Eye (tissue), 1 donor: ENCODE data around the gene FRRS1.
"Not testable (repeated sequence)": the region's sequence is repeated elsewhere in the genome, so short reads cannot be mapped to it uniquely, and the experiment has no call there.

Source experiments
- DNase-seq: peaks from one replicate; pipeline ENCODE4 v3.0.0-alpha.2; 2015

FRRS1 gene

DNA sequence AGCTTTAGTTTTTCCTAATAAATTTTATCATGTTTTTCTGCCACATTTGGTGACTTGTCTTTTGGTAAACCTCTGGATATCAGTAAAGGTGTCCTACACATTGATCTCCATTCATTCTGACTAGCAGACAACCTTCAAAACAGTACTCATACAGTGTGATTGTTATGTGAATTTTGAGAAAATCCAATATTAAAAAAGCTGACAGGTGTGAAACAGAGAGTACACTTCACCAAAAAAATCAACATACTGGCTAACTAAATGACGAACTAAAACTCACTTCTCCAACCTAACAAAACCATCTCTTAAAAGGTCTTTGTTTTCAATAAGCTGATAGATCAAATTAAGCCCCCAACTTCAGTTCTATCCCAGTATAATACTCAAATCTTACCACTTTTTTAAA is 1.5 kb downstream of the FRRS1 start:
- DNase-seq: no peak

DNA sequence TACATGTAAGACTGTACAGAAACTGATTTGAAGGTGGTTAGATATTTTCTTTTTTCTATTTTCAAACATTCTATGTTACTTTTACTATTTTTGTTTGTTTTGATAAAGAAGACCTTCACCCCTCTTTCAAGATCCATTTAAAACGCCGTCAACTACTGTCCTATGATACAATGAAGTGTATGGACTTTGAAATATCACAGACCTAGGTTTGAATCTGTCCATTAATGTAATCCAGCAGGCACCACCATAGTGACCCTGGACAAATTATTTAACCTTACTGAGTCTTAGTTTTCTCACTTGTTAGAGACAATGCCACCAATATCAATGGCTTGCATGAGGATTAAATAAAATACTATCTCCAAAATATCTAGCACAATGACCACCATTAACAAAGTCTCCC is 2.0 kb downstream of the FRRS1 start:
- DNase-seq: no peak

DNA sequence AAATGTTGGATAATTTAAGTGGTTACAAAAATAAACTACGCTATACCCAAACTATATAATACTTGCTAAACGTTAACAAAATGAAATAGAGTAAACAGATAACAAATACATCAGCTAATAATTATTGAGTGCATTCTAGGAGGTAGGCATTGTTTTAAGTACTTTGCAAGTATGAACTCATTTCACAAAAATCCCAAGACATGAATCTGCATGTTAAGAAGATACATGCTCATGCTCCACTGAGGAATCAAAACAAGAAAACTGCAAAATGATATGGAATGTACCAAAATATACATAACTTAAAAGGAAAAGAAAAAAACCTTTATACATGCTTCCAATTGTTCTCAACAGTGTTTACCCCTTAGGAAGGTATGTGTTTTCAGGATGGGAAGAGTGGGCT is 2.5 kb downstream of the FRRS1 start:
- DNase-seq: no peak

DNA sequence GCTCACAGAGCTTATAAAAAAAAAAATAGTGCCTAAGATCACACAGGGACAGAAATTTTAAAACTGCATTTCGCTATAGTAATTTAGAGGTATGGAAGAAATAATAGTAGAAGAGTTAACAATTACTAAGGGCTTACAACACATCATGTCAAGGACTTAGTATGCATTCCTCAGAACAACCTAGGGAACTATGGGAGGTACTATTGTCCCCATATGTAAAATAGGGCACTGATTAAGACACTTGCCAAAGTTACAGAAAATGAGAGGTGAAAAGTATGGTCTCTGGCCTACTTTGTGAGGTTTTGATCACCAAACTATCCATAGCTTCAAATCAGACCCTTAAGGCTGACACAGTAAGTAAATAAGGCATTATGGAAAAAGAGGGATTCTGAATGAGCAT is 4.7 kb downstream of the FRRS1 start:
- DNase-seq: no peak

DNA sequence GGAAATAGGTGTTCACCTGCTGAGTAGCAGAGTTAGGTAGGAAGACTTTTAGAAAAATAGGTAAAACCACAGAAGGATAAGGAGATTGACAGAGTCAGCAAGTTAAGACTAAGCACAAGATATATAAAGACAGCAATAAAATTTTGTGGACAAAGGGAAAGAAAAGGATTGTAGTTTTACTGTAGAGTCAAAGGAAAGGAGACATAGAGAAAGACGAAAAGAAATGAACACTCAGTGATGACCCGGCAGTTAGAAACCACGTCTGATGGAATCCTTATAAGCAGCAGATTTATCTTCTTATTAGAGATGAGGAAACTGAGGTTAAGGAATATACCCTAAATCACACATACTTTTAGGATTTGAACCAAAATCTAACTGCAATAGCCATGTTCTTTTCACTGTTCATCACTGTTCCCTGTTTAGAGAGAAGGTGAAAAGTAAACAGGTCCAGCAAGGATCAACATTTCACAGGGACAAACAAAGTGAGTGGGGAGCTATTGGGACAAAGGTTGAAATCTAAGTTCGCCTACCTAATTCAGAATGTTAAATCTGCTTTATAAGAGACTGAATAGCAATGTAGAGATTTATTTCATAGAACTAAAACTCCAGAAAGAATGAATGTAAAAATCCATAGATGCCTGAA is 6.8 kb downstream of the FRRS1 start:
- no peak for DNase-seq

DNA sequence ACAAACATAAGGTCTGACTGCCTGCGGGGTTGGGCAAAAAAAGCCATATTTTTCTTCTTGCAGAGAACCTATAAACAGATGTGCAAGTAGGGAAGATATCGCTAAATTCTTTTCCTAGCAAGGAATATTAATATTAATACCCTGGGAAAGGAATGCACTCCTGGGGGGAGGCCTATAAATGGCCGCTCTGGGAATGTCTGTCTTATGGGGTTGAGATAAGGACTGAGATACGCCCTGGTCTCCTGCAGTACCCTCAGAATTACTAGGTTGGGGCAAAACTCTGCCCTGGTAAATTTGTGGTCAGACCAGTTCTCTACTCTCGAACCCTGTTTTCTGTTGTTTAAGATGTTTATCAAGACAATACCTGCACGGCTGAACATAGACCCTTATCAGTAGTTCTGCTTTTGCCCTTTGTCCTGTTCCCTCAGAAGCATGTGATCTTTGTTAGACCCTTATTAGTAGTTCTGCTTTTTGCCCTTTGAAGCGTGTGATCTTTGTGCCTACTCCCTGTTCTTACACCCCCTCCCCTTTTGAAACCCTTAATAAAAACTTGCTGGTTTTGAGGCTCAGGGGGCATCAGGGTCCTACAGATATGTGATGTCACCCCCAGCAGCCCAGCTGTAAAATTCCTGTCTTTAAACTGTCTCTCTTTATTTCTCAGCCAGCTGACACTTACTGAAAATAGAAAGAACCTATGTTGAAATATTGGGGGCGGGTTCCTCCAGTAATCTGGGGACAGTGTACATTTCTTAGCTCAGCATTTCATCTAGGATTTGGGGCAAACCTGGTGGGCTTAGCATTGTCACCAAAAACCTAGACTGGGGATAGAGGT is 7.5 kb downstream of the FRRS1 start:
- not testable (repeated sequence) for DNase-seq

DNA sequence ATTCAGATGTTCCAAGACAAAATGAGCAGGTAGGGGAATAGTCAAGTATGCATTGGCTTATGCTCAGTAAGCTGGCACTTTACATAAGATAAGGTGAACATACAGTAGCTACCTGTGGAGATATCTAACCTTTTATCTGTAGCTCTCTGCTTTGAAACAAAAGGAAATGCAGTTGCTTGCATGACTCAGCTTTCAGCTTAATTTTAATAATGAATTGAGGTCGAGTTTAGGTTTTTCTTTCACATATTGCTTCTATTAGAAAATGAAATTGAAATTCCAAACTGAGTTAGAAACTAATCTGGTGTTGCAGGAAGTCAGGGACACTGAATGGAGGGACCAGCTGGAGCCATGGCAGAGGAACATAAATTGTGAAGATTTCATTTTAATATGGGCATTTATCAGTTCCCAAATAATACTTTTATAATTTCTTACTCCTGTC is 8.3 kb downstream of the FRRS1 start:
- DNase-seq: no peak

DNA sequence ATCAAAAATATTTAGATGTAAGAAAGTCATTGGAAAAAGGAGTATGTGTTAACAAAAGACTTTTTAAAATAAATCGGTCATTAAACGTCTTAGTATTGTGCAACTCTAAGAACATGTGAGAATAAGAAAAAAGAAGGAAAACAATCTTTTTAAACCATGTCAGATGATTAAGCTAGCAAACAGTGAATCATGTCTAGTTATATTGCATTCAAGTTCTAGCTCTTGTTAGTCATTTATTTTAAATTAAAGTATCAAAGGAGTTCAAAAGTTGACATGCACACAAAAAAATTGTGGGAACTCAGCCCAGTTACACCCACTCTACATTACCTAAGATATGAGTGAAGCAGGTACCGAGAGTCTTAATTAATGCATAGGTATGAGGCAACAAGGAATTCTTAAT is 9.8 kb downstream of the FRRS1 start:
- no peak for DNase-seq

DNA sequence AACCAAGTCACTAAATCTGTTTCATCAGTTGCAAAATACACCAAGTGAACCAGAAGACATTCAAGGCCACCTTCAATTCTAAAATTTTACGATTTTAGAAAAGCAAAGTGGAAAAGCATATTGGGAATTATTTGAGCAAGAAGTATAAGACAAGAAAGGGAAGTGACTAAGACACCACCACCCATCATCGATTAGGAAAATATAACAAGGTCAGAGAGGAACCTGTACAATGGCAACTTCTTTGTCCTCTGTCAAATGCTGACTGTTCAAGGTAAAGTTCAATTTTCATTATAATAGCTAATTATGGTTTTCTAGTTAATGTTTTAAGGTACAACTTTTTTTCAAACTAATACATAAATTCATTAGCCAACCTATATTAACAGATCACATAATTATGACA is 10.8 kb downstream of the FRRS1 start:
- DNase-seq: no peak

DNA sequence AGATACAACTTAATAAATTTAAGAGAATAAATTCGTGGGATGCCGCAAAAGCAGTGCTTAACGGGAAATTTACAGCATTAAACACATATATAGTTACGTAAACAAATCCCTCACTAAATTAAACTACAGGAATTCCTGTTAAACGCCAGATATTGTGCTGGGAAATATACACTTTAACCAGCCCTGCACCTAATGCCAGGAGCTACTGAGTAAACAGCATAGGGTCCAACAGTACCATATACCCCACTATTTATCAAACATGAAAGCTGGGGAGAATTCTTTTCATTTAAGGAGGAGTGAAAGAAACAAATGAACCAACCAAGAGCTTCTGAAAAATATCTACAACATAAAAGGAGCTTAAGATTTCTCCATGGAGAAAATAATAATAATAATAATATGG is 11.7 kb downstream of the FRRS1 start:
- no peak for DNase-seq

DNA sequence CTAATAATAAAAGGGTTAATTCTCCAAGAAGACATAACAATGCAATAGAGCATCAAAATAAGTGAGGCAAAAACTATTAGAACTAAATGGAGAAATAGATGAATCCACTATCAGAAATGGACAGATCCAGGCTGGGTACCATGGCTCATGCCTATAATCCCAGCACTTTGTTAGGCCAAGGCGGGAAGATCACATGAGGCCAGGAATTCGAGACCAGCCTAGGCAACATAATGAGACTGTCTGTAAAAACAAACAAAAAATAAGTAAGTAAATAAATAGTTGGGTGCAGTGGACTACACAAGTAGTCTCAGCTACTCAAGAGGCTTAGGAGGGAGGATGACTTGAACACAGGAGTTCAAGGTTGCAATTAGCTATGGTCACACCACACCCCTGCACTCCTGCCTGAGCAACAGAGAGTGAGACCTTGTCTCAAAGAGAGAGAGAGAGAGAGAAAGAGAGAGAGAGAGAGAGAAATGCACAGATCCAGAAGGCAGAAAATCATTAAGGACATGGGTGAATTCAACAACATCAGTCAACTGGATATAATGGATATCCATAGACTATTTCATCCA is 12.3 kb downstream of the FRRS1 start:
- no peak for DNase-seq

DNA sequence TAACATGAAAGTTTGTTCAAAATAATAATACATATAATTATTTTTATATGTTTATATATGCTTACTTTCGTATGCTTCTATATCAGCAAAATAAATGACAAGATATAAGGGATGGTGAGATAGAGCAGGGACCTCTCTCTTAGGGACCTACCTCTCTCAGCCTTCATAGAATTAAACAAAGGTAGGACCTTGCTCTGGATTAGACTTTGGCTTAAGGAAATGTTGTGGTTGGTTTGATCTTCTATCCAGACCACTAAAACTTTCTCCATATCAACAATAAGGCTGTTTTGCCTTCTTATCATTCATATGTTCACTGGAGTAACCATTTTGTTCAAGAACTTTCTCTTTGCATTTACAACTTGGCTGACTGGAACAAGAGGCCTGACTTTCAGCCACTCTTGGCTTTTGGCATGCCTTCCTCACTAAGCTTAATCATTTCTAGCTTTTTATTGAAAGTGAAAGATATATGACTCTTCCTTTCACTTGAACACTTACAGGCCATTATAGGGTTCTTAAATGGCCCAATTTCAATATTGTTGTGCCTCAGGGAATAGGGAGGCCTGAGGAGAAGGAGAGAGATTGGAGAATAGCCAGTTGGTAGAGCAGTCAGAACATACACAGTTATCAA is 14.4 kb downstream of the FRRS1 start:
- DNase-seq: no peak

DNA sequence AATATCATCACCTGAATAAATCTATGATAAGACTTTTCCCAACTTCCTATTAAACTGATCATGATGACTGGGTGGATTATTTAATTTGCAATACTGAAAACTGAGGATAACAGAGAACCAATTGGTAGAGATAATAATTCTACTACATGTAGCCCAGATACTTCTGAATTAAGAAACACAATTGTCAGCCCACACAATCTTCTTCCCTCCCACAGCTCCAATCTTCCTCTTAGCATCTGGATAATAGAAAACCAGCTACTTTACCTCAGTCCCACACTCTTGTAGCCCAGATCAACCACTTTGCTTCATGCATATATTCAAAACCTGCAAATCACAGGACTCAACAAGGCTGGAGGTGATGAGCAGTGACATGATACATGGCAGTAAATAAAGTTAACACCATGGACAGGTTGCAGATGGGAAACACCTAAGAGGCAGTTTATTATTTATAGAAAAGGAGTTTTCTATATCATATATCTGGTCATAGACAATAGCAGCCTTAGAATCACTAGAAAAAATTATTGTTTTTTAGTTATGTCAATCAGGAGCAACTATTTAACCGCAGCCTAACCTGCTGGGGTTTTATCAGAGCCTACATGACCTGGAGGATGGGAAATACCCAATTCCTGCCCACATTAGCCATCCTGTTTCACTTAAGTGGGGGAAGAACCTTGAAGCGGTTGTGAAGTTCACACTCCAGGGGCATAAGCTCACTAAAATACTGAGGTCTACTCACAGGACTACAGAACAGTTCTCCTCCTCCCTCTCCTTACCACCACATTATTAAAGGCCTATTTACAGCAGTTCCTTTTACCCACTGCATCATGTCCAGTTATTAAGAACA is 16.7 kb downstream of the FRRS1 start:
- no peak for DNase-seq

DNA sequence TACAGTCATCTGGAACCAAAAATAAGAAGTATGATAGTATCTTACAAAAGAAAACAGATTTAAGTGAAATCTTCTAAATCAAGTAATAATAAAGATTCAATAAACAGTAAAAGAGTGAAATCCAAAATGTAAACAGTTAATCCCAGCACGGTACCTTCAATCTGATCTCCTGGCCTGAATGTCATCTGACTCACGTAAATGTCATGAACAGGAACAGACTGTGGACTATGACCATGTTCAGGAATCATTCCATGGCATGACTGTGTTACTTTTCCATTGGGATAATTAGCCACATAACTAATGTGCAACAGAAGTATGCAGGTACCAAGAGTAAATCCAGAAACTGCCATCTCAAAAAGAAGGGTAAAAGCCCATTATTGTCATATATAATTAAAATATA is 18.0 kb downstream of the FRRS1 start:
- DNase-seq: no peak

DNA sequence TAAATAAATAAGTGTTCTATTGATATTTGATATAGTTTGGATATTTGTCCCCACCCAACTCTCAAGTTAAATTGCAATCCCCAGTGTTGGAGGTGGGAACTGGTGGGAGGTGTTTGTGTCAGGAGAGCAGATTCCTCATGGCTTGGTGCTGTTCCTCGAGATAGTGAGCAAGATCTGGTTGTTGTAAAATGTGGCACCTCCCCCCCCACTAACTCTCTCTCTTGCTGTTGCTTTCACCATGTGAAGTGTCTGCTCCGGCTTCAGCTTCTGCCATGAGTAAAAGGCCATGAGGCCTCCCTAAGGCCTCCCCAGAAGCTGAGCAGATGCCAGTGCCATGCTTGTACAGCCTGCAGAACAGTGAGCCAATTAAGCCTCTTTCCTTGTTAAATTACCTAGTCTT is 20.8 kb downstream of the FRRS1 start:
- DNase-seq: no peak

DNA sequence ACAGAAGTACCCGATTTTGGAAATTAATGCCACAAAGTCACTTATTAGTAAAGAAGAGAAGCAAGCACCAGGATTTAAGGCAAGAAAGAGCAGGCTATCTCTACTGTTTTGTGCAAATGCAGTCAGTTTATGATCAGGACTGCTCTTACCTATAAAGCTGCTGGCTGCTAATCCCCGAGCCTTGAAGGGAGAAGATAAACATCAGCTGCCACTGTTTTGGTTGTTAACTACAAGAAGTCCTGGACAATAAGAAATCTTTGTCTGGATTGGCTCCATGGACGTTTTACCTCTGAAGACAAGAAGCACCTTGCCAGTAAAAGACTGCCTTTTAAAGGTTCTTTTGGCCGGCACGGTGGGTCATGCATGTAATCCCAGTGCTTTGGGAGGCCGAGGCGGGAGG is 21.4 kb downstream of the FRRS1 start:
- DNase-seq: no peak

DNA sequence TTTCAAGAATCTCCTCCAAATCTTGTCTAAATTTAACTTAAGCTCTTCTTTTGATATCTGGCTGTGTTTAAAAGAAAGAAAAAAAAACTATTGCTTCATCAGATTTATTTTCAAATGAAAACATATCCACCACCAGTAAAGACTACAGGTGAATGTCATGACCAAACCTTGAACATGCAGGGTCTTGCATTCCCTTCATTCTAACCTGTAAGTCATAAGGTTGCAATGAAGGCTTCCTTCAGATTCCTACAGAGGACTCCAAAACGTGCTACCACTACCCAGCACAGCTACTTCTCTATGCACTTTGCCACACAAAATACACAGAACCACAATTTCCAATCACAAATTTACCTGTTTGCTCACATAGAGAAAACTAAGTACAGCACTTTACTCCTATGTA is 26.3 kb downstream of the FRRS1 start:
- no peak for DNase-seq

DNA sequence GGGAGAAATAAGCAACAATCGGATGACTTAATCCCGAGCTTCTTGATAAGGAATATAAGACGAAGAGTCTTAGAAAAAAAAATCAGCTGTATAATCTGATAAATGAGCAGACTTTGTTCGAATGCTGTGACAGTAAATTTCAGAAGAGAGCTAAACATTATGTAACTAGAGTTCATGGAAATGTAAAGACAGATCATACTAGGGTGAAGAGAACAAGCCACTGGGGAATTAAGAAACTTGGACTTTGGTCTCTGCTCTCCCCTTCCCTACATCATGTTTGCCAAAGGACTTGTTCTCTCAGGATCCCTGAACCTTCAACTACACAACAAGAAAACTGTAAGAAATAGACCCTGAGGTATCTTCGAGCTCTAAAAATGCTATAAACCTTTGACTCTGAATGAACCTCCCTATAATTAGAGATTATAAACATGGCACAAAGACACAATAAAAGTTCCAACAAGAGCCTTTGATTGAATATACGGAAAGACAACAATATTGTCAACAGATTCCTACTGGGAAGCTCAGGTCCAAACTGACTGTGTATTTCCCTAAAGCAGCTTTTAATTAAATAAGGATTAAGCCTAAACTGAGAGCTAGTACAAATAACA is 27.5 kb downstream of the FRRS1 start:
- DNase-seq: no peak

DNA sequence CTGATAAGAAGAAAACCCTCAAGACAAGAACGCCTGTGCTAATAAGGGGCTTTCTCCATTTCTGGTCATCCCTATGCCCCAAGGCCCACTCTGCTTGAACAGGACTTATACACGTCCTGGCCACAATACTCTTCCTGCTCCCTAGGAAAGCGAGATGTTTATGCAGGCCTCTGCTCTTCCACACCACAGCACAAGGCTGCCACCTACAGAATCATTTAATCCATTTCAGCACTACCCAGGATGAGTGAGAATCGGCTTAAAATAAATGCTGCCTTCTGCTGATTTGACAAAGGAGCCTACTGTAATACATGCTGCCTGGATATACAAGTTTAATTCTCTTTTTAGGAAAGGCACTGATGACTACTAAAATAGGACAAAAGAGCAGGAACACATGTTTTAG is 29.4 kb downstream of the FRRS1 start:
- peak; percentile 35 for DNase-seq

DNA sequence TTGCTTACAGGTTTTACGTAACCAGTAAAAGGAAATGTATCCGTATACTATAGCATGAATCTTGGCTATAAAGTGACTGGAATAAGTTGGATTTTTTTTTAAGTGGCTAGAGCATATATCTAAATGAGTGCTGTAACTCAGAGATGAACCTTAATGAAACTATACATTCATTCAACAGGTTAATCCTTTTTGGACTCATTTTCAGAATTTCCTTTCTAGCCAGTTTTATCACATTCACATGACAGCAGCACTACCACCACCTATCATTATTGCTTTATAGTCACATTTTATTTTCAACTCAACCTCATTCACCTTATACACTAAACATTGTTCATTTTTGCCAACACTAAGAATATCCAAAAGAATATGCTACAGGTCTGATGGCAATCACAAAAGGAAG is 30.6 kb downstream of the FRRS1 start:
- no peak for DNase-seq

DNA sequence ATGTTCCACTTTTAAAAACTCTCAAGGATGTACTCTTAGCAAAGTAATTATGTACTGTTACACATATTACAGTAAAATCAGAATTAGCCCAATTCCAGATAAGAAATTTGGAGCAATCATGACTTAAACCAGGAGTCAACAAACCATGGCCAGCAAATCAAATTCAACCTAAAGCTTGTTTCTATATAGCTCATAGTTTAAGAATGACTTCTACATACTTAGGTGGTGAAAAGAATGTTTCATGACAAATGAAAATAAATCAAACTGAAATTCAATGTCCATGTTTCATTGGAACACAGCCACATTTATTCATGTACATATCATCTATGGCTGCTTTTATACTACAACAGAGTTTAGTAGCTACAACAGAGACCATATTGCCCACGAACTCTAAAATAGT is 35.1 kb downstream of the FRRS1 start:
- DNase-seq: no peak

DNA sequence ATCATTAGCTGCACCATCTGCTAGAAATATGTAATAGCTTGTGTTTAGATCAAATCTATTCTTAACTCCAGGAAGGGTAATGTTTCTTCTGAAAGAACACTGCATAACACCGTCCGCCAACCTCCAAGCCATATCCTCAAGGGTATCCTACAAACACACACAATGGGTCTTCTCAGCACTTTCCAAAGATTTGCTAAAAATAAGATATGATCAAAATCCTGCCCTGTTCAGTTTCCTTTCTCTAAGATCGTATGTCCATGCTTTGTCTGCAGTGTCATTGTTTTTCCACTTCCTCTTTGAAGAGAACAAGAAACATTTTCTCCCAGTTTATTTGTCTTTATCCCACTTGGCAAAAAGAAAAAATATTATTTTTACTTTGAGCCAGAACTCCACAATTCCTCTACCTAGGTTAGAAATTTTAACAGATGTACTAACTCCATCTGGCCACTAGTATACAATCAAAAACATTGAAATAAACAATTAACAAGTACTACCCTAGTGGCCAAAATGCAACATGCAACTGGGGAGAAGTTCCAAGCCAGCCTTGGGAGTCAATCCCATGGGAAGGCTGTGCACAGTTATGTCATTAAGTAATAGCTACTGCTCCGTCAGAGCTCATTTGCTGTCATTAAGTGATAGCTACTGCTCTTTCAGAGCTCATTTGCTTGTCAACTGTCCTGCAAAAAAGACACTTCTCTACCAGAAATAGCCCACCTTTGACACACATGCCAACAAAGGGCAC is 37.8 kb downstream of the FRRS1 start:
- DNase-seq: peak; percentile 18
